A673 (cell line): ENCODE measurements around the gene PCK1. TPM values are rescaled to one million over a fixed set of nuclear protein-coding genes. Genes with fewer than 3 reads are reported as not detected.

ENCODE experiments used
- BruUV-seq: library from RNA; stranded (reverse); fragments of 400-500 nt; replicated peaks from 2 replicates; lab custom pipeline; 2021; lab: Mats Ljungman, UMichigan
- CTCF ChIA-PET: fragments of 300-600 bp; sonication (Branson Sonifier 250); formaldehyde crosslinking; loops from one replicate; lab custom pipeline; 2022; ENCODE audit warnings: antibody characterized with exemption; lab: Charles Lee
- POLR2A ChIA-PET: fragments of 300-600 bp; sonication (Branson Sonifier 250); formaldehyde crosslinking; loops from one replicate; lab custom pipeline; 2022; ENCODE audit warnings: antibody characterized with exemption; ENCODE audit not compliant: low non-redundant PET; lab: Charles Lee
- DNase-seq: peaks from one replicate; pipeline ENCODE4 v3.0.0-alpha.2; 2015; ENCODE audit warnings: low spot score
- H3K27ac ChIP-seq: fragments of 200-600 bp; sonication (generic); 2 replicates; pipeline ENCODE4 v1.5.1; 2016; ENCODE audit warnings: mixed run types, low read depth, mild to moderate bottlenecking, mixed read lengths, antibody characterized with exemption, low read length; ENCODE audit not compliant: poor library complexity, severe bottlenecking
- H3K27me3 ChIP-seq: fragments of 200-600 bp; sonication (generic); replicated peaks from 2 replicates; pipeline ENCODE4 v1.6.1; 2017; ENCODE audit warnings: mixed run types, low read depth, mild to moderate bottlenecking, mixed read lengths, antibody characterized with exemption, low read length; ENCODE audit not compliant: insufficient read depth, poor library complexity
- H3K36me3 ChIP-seq: fragments of 200-600 bp; sonication (generic); 2 replicates; pipeline ENCODE4 v1.6.1; 2016; ENCODE audit warnings: mixed run types, mild to moderate bottlenecking, mixed read lengths, antibody characterized with exemption, low read length; ENCODE audit not compliant: insufficient read depth, poor library complexity, severe bottlenecking
- H3K4me1 ChIP-seq: fragments of 200-600 bp; sonication (generic); 2 replicates; pipeline ENCODE4 v1.6.1; 2017; ENCODE audit warnings: mixed run types, mild to moderate bottlenecking, mixed read lengths, antibody characterized with exemption, low read length; ENCODE audit not compliant: insufficient read depth, poor library complexity, severe bottlenecking
- H3K4me3 ChIP-seq: fragments of 200-600 bp; sonication (generic); 2 replicates; pipeline ENCODE4 v1.5.1; 2016; ENCODE audit warnings: low read depth, mixed run types, mild to moderate bottlenecking, mixed read lengths, low read length; ENCODE audit not compliant: poor library complexity, severe bottlenecking
- H3K9me3 ChIP-seq: fragments of 200-600 bp; sonication (generic); 2 replicates; pipeline ENCODE4 v1.6.1; 2016; ENCODE audit warnings: mixed run types, low read depth, mild to moderate bottlenecking, mixed read lengths, antibody characterized with exemption, low read length; ENCODE audit not compliant: poor library complexity, severe bottlenecking
- EZH2 ChIP-seq: fragments of 200-600 bp; sonication (generic); IDR thresholded peaks from 2 replicates; pipeline ENCODE4 v1.6.1; 2017; ENCODE audit warnings: borderline replicate concordance, low read depth, mild to moderate bottlenecking, mixed read lengths, antibody characterized with exemption, low read length; ENCODE audit not compliant: poor library complexity, severe bottlenecking
- intact Hi-C: fragments of 100-400 bp; cut with micrococcal nuclease; formaldehyde crosslinking; loops from one replicate; pipeline ENCODE4 v1.10.0; 2022; ENCODE audit not compliant: unreplicated experiment
- total RNA-seq: library from RNA; stranded (reverse); gene quantifications from 2 replicates; pipeline ENCODE4 v1.2.3, GENCODE V29; 2021
- TF ChIP-seq, protein P1 (sequence below): fragments of 300-800, 200-600 bp; sonication (generic); conservative IDR thresholded peaks from 2 replicates; pipeline ENCODE4 v1.5.1; 2017; ENCODE audit warnings: low read depth, mild to moderate bottlenecking, antibody characterized with exemption, low read length, moderate library complexity, mixed read lengths

PCK1 gene
- total RNA-seq, 1 experiment from 2014 or later = not detected

DNA sequence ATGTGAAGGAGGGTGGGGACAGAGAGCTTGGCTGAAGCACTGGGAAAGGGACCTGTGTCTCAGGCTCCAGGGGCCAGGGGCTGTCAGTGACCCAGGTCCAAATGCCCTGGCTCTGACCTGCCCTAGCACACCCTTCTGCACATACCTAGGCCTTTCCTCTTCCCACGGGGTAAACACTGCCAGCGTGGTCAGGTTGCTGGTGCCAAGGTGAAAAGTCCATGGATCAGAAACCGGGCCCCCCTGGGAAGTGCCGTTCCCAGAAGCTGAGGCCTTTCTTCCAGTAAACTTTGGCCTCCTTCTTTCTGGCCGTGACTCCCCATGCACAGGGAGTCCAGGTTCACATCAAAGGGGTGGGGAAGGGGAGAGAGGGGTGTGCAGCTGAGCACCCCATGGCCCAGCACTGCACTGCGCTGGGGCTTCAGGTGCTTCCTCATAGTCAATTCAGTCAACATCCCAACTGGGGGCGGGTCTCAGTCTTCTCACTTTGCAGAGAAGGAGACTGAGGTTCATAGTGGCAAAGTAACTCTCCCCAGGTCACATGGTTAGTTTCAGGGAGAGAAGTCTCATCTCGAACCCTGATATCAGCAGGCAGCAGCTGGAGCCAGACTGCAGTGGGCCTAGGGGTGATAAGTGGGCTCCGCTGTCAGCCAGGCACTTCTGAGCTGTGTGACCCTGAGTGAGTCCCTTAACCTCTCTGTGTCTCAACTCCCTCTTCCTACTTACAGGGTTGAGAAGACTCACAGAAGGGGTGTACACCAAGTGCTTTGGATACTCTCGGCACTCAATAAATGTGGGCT lies 17.0 kb downstream of the PCK1 start:
- POLR2A ChIA-PET = no interaction called here

DNA sequence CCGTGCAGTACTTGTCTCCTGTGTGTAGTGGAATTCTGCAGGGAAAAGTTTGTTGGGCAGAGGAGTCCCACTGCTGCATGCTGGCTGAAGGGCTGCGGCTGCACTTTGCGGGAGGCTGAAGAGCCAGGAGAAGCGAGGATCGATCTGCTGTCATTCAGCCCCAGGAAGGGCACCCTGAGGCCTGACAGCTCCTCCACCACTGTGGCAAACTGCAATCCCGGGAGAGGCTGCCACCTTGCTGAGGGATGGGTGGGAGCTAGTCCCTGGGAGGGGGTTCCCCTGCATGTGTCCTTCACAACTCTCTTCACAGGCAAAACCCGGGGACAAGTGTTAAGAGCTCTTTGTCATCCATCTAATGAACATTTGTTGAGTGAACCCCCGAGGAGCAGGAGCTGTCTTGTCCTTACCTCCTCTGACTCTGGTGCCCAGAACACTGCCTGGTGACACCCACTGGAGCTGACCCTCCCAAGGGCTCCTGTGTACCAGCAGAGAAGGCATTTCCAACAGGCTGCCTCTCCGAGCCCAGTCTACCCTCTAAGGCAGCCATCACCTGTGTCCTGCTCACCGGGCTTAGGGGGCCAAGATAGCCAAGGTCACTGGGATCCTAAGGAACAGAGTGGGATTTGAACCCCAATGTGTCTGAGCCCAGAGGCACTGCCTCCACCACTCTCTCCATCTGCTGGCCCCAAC lies 17.7 kb downstream of the PCK1 start:
- ChIA-PET CTCF (no interaction called here), POLR2A (no interaction called here)
- no peaks in the 10 kb centered on the region for H3K9me3 ChIP-seq
- H3K36me3 ChIP-seq = no peaks in the 10 kb centered on the region
- BruUV-seq = no TSS peak
- no peak for DNase-seq
- TF ChIP-seq, protein P1, sequence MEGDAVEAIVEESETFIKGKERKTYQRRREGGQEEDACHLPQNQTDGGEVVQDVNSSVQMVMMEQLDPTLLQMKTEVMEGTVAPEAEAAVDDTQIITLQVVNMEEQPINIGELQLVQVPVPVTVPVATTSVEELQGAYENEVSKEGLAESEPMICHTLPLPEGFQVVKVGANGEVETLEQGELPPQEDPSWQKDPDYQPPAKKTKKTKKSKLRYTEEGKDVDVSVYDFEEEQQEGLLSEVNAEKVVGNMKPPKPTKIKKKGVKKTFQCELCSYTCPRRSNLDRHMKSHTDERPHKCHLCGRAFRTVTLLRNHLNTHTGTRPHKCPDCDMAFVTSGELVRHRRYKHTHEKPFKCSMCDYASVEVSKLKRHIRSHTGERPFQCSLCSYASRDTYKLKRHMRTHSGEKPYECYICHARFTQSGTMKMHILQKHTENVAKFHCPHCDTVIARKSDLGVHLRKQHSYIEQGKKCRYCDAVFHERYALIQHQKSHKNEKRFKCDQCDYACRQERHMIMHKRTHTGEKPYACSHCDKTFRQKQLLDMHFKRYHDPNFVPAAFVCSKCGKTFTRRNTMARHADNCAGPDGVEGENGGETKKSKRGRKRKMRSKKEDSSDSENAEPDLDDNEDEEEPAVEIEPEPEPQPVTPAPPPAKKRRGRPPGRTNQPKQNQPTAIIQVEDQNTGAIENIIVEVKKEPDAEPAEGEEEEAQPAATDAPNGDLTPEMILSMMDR = no peak
- TF ChIP-seq EZH2 = no peak
- H3K27me3 ChIP-seq = no peaks in the 10 kb centered on the region
- no peak overlapping the region for H3K27ac ChIP-seq
- intact Hi-C loops = no loop called here
- H3K4me3 ChIP-seq = no peak overlapping the region
- H3K4me1 ChIP-seq = peaks cover 39% of the 10 kb centered on the region

More for the DNA sequence above, 17.0 kb downstream of the PCK1 start:
- Histone ChIP-seq H3K4me3 (no peak overlapping the region), H3K36me3 (no peaks in the 10 kb centered on the region), H3K4me1 (peaks cover 32% of the 10 kb centered on the region), H3K27me3 (no peaks in the 10 kb centered on the region), H3K9me3 (no peaks in the 10 kb centered on the region), H3K27ac (no peak overlapping the region)
- no TSS peak for BruUV-seq
- TF ChIP-seq, protein P1 = no peak
- TF ChIP-seq EZH2 = no peak
- CTCF ChIA-PET = no interaction called here
- DNase-seq = no peak
- intact Hi-C loops = no loop called here

DNA sequence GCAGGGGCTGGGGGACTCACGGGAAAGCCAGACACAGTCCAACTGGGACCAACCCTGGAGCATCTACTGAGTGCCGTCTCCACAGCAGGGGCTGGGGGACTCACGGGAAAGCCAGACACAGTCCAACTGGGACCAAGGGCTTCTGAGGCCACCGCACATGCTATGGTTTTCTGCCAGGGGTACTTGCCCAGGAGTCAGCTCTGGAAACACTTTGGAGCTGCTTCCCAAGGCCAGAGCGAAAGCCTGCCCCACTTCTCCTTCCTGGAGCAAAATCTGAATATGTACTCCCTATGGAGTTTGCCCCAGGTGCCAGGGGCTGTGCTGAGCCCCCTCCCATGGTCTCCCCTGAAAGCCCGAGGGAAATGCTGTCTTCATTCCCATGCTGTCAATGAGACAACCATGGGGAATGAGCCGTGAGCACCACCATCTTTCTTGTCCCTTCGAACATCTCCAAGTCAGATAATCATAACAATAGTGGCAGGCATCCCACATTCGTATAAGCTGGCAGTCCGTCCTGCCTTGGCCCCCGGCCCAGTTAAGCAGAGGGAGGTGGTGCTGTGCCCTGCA lies 18.5 kb downstream of the PCK1 start:
- intact Hi-C loops = no loop called here
- no peaks in the 10 kb centered on the region for H3K36me3 ChIP-seq
- no peak overlapping the region for H3K4me3 ChIP-seq
- no peaks in the 10 kb centered on the region for H3K9me3 ChIP-seq
- CTCF ChIA-PET = no interaction called here
- no peak for TF ChIP-seq EZH2
- TF ChIP-seq, protein P1 = no peak
- BruUV-seq = no TSS peak
- no peak for DNase-seq
- POLR2A ChIA-PET = no interaction called here
- H3K27ac ChIP-seq = no peak overlapping the region
- H3K4me1 ChIP-seq = peaks cover 40% of the 10 kb centered on the region
- H3K27me3 ChIP-seq = no peaks in the 10 kb centered on the region
